ENCODE measurements around the gene ADD1.

- TF ChIP-seq EZH2 (IDR thresholded peaks at IDR 0.05; ENCODE audit: low read depth), result no peak
- no peak for TF ChIP-seq CTCF (conservative IDR thresholded peaks at IDR 0.05)
These were observed 11.2 kb upstream of the ADD1 start for GRCh38 chr4:2832309-2832980.
